IgD-negative memory B cell (primary cell): Measurements from ENCODE around the gene PARD3. TPM values are rescaled to one million over a fixed set of nuclear protein-coding genes. Genes with fewer than 3 reads are reported as not detected.
"Not testable (repeated sequence)": the region's sequence is repeated elsewhere in the genome, so short reads cannot be mapped to it uniquely, and the experiment has no call there.

Experiments
- H3K27ac Mint-ChIP-seq, 3 donors: one replicate each; pipeline ENCODE4 v1.8.0; 2020 to 2022; ENCODE audit warnings: mild to moderate bottlenecking in 3 of 3, mixed read lengths in 3 of 3, moderate library complexity in 1 of 3
- H3K27me3 Mint-ChIP-seq: one replicate; pipeline ENCODE4 v1.8.0; 2021; ENCODE audit warnings: mixed read lengths
- H3K36me3 Mint-ChIP-seq: one replicate; pipeline ENCODE4 v1.8.0; 2020; ENCODE audit warnings: mild to moderate bottlenecking, mixed read lengths
- H3K4me1 Mint-ChIP-seq, 3 donors: one replicate each; pipeline ENCODE4 v1.8.0; 2020 to 2022; ENCODE audit warnings: mixed read lengths in 3 of 3, mild to moderate bottlenecking in 1 of 3
- H3K4me3 Mint-ChIP-seq, 4 donors: one replicate each; pipeline ENCODE4 v1.8.0; 2020 to 2022; ENCODE audit warnings: mild to moderate bottlenecking in 4 of 4, mixed read lengths in 4 of 4, moderate library complexity in 3 of 4
- H3K9me3 Mint-ChIP-seq, 3 donors: one replicate each; pipeline ENCODE4 v1.8.0; 2020 to 2021; ENCODE audit warnings: mixed read lengths in 3 of 3, mild to moderate bottlenecking in 1 of 3
- polyA plus RNA-seq: library from polyadenylated mRNA; unstranded; fragments of 300-500 nt; fragmentation: Illumina TruSeq; gene quantifications from one replicate; pipeline ENCODE4 v1.2.3, GENCODE V29; 2021

PARD3 gene
- polyA plus RNA-seq, 1 donor from 2014 or later: not detected

DNA sequence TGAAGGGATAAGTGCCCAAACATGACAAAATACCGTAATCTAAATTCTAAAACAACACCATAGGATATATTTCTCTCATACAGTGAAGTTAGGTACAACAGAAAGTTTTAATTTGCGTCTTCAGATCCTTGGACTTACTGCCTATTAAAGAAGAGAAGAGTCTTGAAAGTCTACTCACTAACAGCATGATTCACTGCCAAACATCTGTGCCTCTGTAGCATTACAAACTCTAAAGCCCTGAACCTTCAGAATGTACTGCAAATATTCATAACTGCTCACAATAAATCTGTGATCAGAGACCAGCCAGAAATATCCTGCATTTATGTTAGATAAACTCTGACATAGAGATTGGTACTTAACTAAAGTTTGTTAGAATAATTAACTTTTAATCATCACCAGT lies 365.3 kb downstream of the PARD3 start:
- Mint-ChIP-seq H3K4me3 (no peak overlapping the region), H3K4me1 (no peaks in the 10 kb centered on the region), H3K9me3 (peaks cover 4 to 10% (median 6%) of the 10 kb centered on the region in 3 donors), H3K36me3 (no peaks in the 10 kb centered on the region), H3K27ac (no peak overlapping the region), H3K27me3 (no peaks in the 10 kb centered on the region)

- no peak overlapping the region for H3K27ac Mint-ChIP-seq
- H3K4me1 Mint-ChIP-seq: no peaks in the 10 kb centered on the region
Observed at GRCh38 chr10:34446049-34446448, 369.0 kb downstream of the PARD3 start.

GRCh38 chr10:34444223-34445183 lies 370.6 kb downstream of the PARD3 start:
- H3K9me3 Mint-ChIP-seq: peaks cover 0 to 2% (median 0%) of the 10 kb centered on the region in 3 donors
- H3K27me3 Mint-ChIP-seq: no peaks in the 10 kb centered on the region
- no peaks in the 10 kb centered on the region for H3K36me3 Mint-ChIP-seq
- H3K4me1 Mint-ChIP-seq: no peaks in the 10 kb centered on the region
- no peak overlapping the region for H3K27ac Mint-ChIP-seq
- no peak overlapping the region for H3K4me3 Mint-ChIP-seq

More at GRCh38 chr10:34446049-34446448, 369.0 kb downstream of the PARD3 start:
- Mint-ChIP-seq H3K36me3 (no peaks in the 10 kb centered on the region), H3K27me3 (no peaks in the 10 kb centered on the region), H3K9me3 (peaks cover 0 to 10% (median 2%) of the 10 kb centered on the region in 3 donors), H3K4me3 (no peak overlapping the region)

- not testable (repeated sequence) for H3K27me3 Mint-ChIP-seq, H3K4me1 Mint-ChIP-seq, H3K36me3 Mint-ChIP-seq, H3K4me3 Mint-ChIP-seq, H3K27ac Mint-ChIP-seq, H3K9me3 Mint-ChIP-seq
Observed at GRCh38 chr10:34439386-34439785, 375.7 kb downstream of the PARD3 start.

GRCh38 chr10:34438741-34439140 lies 376.4 kb downstream of the PARD3 start:
- H3K4me3 Mint-ChIP-seq: peak overlapping the region in 1 of 4 donors; percentile 19
- H3K27ac Mint-ChIP-seq: peak overlapping the region in 1 of 3 donors; percentile 85
- H3K27me3 Mint-ChIP-seq: no peaks in the 10 kb centered on the region
- no peaks in the 10 kb centered on the region for H3K4me1 Mint-ChIP-seq
- H3K9me3 Mint-ChIP-seq: peaks cover 0 to 9% (median 5%) of the 10 kb centered on the region in 3 donors
- peaks cover 2% of the 10 kb centered on the region for H3K36me3 Mint-ChIP-seq

GRCh38 chr10:34437906-34438305 lies 377.2 kb downstream of the PARD3 start:
- no peak overlapping the region for H3K4me3 Mint-ChIP-seq
- H3K27me3 Mint-ChIP-seq: no peaks in the 10 kb centered on the region

DNA sequence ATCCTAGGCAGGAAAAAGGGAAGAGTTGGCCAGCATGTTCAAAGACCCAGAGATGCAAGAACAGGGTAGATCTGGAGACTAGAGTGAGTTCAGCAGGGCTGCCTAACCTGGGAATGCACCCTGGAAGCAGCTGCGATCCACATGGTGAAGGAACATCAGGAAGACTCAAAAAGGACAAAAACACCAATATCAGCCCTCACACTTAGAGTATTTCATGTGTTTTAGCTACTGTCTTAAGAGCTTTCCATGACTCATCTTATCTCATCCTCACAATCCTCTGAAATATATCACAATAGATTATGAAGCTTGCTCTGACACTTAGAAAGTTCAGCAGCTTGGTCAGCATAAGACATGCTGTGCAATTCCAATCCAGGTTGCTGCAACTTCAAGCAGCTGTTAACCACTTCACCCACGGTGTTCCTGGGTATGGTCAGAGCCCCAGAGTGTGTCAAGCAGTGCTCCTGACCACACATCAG lies 380.9 kb downstream of the PARD3 start:
- Mint-ChIP-seq H3K9me3 (peaks cover 0 to 12% (median 7%) of the 10 kb centered on the region in 3 donors), H3K4me3 (no peak overlapping the region), H3K27me3 (no peaks in the 10 kb centered on the region), H3K36me3 (peaks cover 2% of the 10 kb centered on the region), H3K4me1 (no peaks in the 10 kb centered on the region), H3K27ac (no peak overlapping the region)

More at GRCh38 chr10:34437906-34438305, 377.2 kb downstream of the PARD3 start:
- peaks cover 2% of the 10 kb centered on the region for H3K36me3 Mint-ChIP-seq
- no peaks in the 10 kb centered on the region for H3K4me1 Mint-ChIP-seq
- H3K9me3 Mint-ChIP-seq: peaks cover 0 to 9% (median 5%) of the 10 kb centered on the region in 3 donors
- H3K27ac Mint-ChIP-seq: no peak overlapping the region

GRCh38 chr10:34433241-34434076 lies 381.6 kb downstream of the PARD3 start:
- H3K27ac Mint-ChIP-seq: peak overlapping the region in 1 of 3 donors; percentile 39
- H3K4me1 Mint-ChIP-seq: peaks cover 0 to 2% (median 0%) of the 10 kb centered on the region in 3 donors
- H3K4me3 Mint-ChIP-seq: no peak overlapping the region
- H3K27me3 Mint-ChIP-seq: no peaks in the 10 kb centered on the region
- H3K36me3 Mint-ChIP-seq: no peaks in the 10 kb centered on the region
- H3K9me3 Mint-ChIP-seq: peaks cover 0 to 8% (median 6%) of the 10 kb centered on the region in 3 donors

DNA sequence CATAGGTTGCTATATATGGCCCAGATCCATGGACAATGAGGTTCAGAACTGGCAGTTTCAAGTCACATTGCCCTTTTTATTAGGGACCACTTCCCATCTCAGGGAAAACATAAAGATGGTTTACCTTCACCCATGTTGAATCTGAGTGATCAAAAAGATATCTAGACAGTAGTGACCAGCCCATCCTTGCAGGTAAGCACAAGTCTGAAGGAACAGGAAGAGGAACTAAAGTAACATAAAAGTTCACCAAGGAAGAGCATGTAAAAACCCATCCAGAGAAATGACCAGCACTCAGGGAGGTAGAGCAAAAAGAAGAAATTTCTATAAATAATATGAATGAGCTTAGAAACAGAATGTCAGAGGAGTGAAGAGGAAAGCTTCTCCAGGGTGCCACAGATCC lies 382.5 kb downstream of the PARD3 start:
- peaks cover 0 to 8% (median 6%) of the 10 kb centered on the region in 3 donors for H3K9me3 Mint-ChIP-seq
- H3K36me3 Mint-ChIP-seq: no peaks in the 10 kb centered on the region
- H3K27ac Mint-ChIP-seq: no peak overlapping the region
- no peak overlapping the region for H3K4me3 Mint-ChIP-seq
- H3K4me1 Mint-ChIP-seq: peaks cover 0 to 2% (median 0%) of the 10 kb centered on the region in 3 donors
- no peaks in the 10 kb centered on the region for H3K27me3 Mint-ChIP-seq

DNA sequence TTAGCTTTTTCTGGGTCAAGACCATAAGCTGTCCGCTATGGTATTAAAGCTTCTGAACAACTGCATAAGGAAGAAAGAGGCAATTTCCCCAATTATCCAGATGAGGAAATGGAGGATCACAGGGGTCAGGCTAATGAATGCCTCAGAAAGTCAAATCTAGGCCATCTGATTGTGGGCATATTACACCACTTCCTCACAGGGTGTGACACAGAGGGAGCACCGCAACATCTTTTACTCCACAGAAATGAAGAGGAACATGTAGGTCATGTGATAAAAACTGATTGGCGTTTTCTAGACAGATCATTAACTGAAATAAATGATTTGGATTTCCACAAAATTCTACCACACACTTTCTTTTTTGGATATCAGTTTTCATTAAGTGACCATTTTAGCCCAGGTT lies 384.4 kb downstream of the PARD3 start:
- Mint-ChIP-seq H3K27me3 (no peaks in the 10 kb centered on the region), H3K4me3 (no peak overlapping the region), H3K27ac (peak overlapping the region in 1 of 3 donors; percentile 46), H3K4me1 (peaks cover 0 to 2% (median 0%) of the 10 kb centered on the region in 3 donors), H3K36me3 (no peaks in the 10 kb centered on the region), H3K9me3 (peaks cover 0 to 8% (median 6%) of the 10 kb centered on the region in 3 donors)

GRCh38 chr10:34428501-34428900 lies 386.6 kb downstream of the PARD3 start:
- H3K27me3 Mint-ChIP-seq: no peaks in the 10 kb centered on the region
- no peaks in the 10 kb centered on the region for H3K36me3 Mint-ChIP-seq
- H3K9me3 Mint-ChIP-seq: peaks cover 0 to 8% (median 2%) of the 10 kb centered on the region in 3 donors
- no peak overlapping the region for H3K4me3 Mint-ChIP-seq
- H3K4me1 Mint-ChIP-seq: peaks cover 0 to 2% (median 0%) of the 10 kb centered on the region in 3 donors
- no peak overlapping the region for H3K27ac Mint-ChIP-seq

GRCh38 chr10:34427911-34428216 lies 387.2 kb downstream of the PARD3 start:
- H3K27ac Mint-ChIP-seq: no peak overlapping the region
- no peaks in the 10 kb centered on the region for H3K27me3 Mint-ChIP-seq
- H3K4me3 Mint-ChIP-seq: no peak overlapping the region
- no peaks in the 10 kb centered on the region for H3K36me3 Mint-ChIP-seq
- peaks cover 0 to 8% (median 4%) of the 10 kb centered on the region in 3 donors for H3K9me3 Mint-ChIP-seq
- H3K4me1 Mint-ChIP-seq: peaks cover 0 to 2% (median 0%) of the 10 kb centered on the region in 3 donors

- H3K27me3 Mint-ChIP-seq, H3K4me3 Mint-ChIP-seq, H3K27ac Mint-ChIP-seq, H3K36me3 Mint-ChIP-seq, H3K9me3 Mint-ChIP-seq, H3K4me1 Mint-ChIP-seq: not testable (repeated sequence)
Observed at GRCh38 chr10:34427158-34427910, 387.8 kb downstream of the PARD3 start.

GRCh38 chr10:34426538-34427157 lies 388.4 kb downstream of the PARD3 start:
- H3K4me3 Mint-ChIP-seq, H3K9me3 Mint-ChIP-seq, H3K4me1 Mint-ChIP-seq, H3K27me3 Mint-ChIP-seq, H3K36me3 Mint-ChIP-seq, H3K27ac Mint-ChIP-seq: not testable (repeated sequence)
